ENCODE results near the gene DMRT1.
"Not testable (repeated sequence)": the region's sequence is repeated elsewhere in the genome, so short reads cannot be mapped to it uniquely, and the experiment has no call there.

DMRT1 gene

DNA sequence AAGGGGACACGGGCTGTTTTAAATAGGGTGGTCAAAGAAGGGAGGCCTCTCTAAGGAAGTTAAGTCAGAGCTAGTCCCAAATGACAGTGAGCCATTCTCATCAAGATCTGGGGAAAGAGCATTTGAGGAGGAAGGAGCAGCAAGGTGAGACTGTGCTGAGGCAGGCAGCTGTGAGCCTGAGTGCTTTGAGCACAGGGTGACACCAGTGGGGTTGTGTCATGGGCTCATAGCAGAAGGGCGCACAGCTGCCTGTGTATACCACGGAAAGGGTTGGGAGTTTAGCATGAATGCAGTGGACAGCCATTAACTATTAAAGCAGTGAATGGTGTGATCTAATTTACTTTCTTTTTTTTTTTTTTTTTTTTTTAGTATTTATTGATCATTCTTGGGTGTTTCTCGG is 19.2 kb downstream of the DMRT1 start:
- no peak for DNase-seq

DNA sequence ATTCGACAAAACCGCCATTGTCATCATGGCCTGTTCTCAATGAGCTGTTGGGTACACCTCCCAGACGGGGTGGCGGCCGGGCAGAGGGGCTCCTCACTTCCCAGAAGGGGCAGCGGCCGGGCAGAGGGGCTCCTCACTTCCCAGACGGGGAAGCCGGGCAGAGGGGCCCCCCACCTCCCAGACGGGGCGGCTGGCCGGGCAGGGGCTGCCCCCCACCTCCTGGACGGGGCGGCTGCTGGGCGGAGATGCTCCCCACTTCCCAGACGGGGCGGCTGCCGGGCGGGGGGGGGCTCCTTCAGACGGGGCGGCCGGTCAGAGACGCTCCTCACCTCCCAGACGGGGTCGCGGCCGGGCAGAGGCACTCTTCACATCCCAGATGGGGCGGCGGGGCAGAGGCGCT is 20.0 kb downstream of the DMRT1 start:
- DNase-seq, result not testable (repeated sequence)

DNA sequence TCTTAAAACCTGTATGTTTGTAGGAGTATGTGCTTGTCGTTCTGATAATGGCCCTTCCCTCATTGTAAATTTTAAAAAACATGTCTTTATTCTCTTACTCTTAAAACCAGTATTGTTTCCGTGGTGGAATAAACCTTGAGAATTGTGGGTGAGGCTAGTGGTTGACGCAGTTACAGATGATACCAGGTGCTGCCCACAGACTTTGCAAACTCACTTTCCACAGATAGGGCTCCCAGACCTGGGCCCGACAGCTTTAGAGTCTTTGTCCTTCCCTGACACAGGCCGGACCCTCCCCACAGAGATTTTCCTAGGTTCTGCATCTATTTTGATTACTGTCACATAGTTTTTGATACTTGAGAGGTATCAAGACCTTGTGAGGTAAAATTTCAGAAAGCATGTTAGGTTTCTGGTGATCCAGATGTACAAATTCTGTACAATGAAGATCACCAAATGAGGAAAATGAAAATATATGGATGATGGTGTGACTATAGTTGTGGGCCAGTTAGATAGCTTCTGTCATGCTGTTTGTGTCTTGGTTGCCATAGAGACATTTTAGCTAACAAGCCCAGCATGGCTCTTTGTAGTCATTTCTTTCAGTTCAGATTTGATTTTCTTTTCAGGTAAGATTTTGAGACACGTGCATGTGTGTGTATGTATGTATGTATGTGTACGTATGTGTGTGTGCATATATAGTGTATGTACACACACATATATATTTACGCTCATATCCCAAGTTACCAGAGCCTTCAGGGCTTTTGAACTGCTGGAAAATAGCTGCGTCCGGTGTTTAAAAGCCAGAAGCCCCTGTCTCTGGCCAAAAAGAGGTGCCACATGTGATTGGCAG is 33.8 kb downstream of the DMRT1 start:
- DNase-seq, result no peak

DNA sequence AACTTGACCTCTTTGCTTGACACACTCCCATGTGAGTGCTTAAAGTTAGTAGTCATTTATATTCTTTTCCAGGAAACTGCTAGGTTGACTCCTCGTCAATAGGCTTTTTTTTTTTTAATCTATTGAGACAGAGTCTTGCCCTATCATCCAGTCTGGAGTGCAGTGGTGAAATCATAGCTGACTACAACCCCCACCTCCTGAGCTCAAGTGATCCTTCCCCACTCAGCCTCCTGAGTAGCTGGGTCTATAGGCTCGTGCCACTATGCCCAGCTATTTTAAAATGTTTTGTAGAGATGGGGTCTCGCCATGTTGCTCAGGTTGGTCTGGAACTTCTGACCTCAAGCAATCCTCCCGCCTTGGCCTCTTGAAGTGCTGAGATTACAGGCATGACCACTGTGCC is 34.9 kb downstream of the DMRT1 start:
- no peak for DNase-seq

DNA sequence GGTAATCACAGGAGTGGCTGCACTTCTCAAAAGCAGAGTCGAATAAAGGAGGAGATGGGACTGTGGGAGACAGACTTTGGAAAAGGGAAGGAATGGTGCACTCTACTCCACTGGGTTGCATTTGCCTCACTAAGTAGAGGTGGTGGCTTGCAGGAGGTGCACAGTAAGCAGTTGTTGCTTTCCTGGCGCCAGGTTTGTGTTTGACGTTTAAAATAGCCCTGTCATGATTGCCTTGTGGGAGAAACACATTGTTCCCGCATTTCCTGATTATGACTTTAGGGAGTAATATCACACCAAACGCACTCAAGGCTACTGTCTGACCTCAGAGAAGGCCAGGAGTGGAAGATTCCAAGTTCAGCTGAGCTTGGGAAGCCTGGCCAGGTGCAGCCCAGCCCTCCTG is 36.7 kb downstream of the DMRT1 start:
- DNase-seq, result no peak

DNA sequence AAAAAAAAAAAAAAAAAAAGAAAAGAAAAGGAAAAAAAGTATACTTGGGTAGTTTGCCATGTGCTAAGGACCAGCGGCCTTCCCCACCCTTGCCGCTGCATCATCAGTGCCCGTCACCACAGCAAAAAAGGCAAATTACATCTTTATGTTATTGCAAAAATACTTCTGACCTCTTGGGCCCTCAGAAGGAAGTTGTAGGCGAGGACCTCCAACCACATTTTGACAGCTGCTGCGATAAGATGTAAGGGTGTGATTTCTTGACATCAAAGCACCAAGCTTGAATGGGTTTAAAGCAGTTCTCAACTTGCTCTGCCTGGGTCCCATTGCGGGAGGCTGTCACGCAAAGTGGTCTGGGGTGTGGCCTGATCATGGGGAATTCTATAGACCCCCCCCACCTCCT is 39.2 kb downstream of the DMRT1 start:
- no peak for DNase-seq

DNA sequence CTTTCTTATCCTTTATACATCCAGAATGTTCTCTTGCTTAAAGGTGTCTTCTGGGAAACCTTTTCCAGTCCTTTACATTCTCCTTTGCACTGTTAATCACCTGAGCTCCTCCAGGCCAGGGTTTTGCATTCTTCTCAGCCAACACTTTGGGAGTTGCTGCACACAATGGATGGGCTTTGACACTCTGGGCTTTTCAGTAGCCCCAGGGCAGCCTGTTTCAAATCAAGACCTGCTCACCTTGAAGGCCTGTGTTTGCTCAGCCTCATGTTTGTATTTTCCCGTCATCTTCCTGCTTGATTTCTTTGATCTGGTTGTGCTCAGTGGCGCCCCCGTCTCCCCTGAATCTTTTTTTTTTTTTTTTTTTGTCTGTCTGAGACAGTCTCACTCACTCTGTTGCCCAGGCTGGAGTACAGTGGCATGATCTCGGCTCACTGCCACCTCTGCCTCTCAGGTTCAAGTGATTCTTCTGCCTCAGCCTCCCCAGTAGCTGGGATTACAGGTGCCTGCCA is 41.0 kb downstream of the DMRT1 start:
- DNase-seq, result no peak

DNA sequence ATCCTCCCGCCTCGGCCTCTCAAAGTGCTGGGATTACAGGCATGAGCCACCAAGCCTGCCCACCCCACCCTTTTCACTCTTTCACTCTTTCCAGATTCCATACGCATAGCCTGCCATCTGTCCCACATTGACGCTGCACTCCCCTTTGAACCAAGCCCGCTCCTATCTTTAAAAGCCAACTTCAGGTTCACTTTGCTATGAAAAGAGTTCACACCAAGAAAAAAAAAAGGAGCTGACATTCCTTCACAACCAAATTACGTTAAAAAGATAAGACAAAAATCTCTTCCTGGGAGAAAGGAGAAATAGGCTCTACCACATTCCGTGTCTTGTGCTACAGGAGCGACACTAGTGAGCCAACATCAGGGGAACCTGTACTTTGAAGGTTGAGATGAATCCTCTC is 41.5 kb downstream of the DMRT1 start:
- no peak for DNase-seq

DNA sequence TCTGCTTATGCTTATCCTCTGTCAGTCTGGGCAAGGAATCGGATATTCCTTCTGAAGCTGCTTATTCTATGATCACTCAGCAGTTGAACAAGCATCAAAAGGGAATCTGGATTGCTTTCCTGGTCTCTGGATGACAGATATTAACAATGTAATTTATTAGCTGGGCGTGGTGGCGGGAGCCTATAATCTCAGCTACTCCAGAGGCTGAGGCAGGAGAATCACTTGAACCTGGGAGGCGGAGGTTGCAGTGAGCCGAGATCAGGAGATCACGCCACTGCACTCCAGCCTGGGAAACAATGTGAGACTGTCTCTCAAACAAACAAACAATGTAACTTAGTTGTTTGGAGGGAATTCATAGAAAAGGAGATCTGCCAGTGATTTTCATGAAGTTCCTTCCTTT is 45.4 kb downstream of the DMRT1 start:
- no peak for DNase-seq

DNA sequence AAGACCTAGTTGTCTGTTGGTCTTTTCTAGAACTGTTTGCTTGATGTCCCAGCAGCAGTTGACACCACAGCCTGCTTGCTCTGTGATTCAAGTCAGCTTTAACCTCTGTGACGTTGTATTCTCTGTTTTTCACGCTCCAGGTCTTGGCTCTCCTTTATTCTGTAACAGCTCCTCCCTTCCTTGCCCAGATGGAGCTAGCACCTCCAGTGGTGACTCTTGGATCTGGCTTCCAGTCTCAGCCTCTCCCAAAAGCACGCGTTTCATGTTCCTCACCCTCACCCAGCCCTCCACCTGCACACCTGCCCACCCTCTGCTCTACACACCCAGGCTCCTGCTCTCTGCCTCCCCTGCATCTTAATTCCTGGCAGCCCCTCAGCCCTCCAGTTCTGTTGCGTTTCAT is 50.6 kb downstream of the DMRT1 start:
- no peak for DNase-seq

DNA sequence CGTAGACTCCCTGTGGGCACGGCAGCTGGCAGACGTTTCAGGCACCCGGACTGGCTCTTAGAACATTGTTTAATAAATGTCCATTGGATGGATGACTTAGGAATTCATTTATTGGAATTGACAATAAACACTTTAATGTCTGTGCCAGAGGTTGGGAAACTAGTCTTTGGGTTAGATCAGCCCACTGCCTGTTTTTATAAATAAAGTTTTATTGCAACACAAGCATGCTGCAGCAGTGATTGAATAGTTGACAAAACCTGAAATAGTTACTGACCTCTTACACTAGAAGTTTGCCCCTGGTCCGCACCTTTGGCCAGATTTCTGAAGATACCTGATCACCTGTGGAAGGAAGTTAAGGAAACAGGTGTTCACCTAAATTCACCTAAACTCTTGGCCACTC is 51.6 kb downstream of the DMRT1 start:
- no peak for DNase-seq

DNA sequence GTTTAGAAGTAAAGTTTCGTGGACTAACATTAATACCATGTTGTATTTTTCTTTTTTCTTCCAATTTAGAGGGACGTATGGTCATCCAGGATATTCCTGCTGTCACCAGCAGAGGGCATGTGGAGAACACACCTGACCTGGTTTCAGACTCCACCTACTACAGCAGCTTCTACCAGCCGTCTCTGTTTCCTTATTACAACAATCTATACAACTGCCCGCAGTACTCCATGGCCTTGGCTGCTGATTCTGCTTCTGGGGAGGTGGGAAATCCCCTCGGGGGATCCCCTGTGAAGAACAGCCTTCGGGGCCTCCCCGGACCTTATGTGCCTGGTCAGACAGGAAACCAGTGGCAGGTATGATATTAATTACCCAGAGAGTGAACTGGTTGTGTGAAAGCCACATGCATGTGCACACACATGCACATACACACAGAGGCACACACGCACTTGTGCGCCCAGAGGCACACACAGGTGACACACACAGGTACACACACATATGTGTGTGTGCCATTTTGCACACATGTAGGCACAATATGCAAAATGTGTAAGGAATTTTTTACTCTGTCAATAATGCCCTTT is 52.4 kb downstream of the DMRT1 start:
- peak; percentile 73 for DNase-seq

DNA sequence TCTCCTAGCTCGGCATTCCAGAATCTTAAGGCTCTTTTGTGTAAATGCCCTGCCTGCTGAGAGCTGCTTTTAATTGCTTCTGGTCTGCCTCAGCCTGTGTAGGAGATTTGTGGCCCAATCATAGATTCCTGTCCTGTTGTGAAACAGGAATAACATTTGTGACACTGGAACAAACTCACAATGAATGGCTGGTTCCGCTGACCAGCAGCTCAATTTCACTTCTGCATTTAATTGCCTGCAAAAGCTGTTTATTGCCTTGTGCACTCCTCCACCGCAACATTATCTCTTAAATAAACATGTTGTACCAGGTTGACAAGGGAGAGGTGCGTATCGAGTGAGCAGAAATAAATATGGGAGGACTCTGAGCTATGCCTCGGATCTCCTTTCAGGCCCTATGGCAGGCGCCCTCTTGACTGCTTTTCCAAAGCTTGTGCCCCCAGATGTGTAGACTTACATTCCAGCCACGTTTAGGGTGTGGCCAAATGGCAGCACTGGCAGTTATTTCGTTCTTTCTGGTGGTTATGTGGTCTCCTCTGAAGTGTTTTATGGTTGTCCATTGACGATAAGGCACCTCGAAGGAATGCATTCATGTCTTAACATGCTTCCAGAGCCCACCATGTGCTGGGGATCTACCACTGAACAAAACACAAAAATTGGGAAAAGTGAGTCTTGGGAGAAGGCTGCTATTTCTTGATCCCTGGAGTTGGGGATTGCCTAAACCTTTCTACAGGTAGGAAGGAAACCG is 58.1 kb downstream of the DMRT1 start:
- DNase-seq, result peak; percentile 48

DNA sequence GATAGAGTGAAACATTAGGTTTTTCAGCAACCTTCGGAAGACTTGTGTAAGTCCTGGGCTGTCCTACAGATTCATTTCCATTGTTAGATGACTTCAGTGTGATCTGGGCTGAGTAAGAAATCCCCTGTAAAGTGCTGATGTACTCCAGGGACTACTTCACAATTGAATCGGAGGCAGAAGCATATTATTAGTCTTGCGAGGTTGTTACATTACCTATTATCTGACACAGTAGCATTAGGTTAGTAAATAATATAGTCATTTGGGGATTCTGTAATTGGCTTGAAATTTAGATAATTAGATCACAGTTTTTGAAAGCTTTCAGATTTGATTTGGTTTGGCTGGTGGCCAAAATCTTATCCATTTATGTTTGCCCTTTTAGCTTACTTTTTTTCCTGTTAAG is 62.4 kb downstream of the DMRT1 start:
- DNase-seq, result no peak

DNA sequence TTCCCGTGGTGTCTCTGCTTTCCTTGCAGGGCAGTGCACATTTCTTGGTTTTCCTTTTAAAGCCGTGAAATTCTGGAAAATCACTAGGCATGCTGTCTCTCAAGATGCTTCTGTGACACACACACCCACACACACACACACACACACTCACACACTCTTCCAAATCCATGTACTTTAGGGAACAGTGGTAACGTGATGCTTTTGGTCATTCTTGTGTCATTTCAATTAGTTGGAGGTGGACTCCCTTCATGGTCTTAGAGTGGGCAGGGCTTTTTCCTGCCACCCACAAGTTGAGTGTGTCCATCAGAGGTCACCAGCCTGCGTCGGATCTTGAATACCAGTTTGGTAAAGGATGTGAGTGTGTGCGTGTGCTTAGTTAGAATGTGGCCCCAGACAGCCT is 64.4 kb downstream of the DMRT1 start:
- DNase-seq, result no peak

DNA sequence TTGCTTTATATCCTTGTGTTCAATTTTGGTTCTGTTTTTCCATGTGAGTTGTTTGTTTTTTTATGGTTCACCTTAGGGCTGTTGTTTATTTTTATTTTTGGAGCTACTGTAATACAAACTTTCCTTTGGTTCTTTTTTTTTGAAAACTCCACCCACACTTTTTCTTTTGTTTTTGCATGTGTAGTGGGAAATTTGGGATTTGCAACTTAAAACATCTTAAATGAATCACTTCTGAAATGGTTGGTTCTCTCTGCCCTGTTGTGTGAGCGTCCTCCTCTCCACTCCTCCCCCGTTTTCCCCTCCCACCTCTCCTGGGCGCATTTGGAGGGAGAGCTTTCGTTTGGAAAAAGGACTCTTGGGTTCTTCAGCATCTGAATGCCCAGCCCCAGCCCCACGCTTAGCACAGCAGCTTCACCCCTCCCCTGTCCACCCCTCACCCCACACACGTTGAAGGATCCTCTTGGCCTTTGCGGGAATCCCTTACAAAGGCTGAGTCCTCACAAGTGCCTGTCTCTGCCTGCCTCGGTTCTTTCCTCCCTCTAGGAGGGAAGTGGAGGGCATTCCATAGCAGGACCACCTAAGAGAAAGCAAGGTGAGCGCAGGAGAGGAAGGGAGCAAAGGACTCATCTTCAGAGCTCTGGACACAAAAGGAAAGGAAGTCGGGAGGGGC is 67.2 kb downstream of the DMRT1 start:
- DNase-seq, result no peak

DNA sequence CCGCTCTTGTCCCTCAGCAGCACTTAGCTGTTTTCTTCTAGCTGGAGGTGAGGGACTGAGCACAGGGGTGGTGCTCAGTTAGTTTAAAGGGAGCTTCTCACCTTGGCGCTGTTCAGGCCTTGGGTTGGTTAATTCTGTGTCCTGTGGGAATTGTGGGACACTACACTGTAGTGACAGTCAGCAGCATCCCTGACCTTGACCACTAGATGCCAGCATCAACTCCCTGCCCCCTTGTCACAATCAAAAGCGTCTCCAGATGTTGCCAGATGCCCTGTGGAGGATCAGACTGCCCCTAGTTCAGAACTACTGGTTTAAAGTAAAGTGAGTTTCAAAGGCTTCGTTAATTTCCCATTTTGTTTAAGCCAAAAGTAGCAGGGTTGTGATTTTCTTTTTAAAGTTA is 69.5 kb downstream of the DMRT1 start:
- no peak for DNase-seq

DNA sequence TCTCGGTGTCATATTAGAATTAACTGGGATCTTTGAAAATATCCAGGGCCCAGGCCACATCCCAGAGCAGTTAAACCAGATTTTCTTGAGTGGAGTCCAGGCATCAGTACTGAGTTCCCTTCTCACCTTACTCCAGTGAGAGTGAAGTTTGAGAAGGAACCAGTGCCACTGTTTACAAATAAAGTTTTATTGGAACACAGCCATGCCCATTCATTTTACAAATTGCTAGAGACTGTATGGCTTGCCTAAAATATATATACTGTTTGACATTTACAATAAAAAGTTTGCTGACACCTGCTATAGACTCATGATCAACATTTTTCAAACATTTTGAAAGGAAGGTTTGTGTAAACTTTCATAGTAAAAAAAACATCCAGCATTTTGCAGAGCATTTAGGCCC is 71.3 kb downstream of the DMRT1 start:
- DNase-seq, result no peak

DNA sequence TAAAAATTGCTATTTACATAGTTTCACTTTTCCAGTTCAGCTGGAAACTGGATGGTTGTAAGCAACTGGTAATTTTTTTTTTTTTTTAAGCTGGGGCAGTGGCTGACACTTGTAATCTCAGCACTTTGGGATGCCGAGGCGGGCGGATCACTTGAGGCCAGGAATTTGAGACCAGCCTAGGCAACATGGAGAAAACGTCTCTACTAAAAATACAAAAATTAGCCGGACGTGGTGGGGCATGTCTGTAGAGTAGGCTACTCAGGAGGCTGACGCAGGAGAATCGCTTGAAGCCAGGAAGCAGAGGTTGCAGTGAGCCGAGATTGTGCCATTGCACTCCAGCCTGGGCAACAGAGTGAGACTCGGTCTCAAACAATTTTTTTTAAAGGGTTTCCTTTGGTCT is 72.0 kb downstream of the DMRT1 start:
- DNase-seq, result not testable (repeated sequence)

DNA sequence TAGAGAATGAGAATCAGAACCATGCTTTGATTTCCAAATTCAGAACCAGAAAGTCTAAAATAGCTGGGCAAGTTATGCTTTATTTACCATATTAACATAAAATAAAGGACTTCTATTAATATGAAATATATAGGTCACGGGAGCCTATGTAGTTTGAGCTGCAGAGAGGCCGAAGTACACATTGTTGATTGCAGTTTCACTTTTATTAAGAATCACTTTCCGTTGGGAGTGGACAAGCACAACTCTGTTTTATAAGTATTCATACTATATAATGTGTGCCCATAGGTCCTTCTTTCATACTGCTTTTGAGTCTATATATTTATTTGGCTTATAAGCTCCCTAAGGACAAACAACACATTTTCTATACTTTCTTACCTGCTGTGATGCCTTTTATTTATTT is 76.2 kb downstream of the DMRT1 start:
- no peak for DNase-seq

DNA sequence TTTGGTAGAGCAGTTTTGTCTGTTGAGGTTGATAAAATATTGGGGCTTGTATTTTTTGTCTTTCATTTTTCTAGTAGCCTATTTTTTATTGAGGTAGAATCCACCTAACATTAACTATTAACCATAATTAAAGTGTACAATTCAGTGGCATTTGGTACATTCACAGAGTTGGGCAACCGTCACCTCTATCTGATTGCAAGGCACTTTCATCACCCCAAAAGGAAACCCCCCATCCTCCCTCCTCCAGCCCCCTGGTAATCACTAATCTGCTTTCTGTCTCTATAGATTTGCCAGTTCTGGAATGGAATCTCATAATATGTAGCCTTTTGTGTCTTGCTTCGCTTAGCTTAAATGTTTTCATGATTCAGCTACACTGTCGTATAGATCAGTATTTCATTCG is 79.4 kb downstream of the DMRT1 start:
- DNase-seq, result no peak

DNA sequence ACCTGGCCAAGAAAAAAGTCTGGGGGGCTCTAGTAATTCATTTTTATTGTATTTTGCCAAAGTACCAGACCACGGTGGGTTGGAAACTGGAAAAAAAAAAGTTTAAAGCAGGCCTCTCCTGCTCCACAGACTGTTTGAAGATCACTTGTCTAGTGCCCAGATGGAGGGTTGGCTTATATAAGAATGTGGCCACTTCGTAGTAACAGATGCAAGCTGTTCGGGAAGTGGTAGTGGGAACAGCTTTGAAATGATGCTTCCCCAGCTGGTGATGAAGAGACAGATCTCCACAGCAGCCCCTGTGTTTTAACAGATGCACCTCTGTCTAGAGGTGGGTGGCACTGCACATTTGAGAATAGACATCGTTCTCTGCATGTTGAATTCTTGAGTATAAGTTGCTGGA is 80.7 kb downstream of the DMRT1 start:
- DNase-seq, result no peak

DNA sequence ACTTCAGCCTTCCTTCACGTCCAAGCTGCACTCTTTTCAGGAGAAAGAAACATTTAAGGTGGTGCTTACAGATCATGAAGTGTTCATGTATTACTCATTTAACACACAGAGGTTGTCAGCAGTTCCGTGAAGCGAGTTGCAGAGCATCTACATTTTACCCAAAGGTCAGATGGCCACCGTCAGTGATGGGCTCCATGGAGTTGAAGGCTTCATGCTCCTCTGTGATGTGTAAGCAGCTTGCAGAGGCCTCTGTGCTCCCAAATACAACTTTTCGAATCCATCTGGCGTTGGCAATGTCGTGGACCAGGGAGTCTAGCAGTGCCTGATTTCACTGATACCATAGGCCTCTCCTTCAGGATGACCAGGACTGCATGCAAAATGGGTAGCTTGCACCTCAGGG is 81.2 kb downstream of the DMRT1 start:
- no peak for DNase-seq
